Thoracic aorta (tissue), 2 donors: ENCODE measurements around the gene SPRY2. TPM values are rescaled to one million over a fixed set of nuclear protein-coding genes. Genes with fewer than 3 reads are reported as not detected.

Experiments used
- ATAC-seq: fragments of 150-250 bp; one replicate; pipeline ENCODE4 v1.8.0; 2017; ENCODE audit warnings: low read depth; ENCODE audit not compliant: insufficient number of reproducible peaks, low FRiP score
- DNase-seq: peaks from one replicate; pipeline ENCODE4 v3.0.0-alpha.2; 2020; ENCODE audit warnings: low spot score
- H3K27ac ChIP-seq, 2 donors: fragments of 200-600 bp; sonication (generic); 1 replicate in 1 of 2; 2 replicates in 1 of 2; pipeline ENCODE4 v1.5.1; 2016; ENCODE audit warnings: mild to moderate bottlenecking in 2 of 2, moderate library complexity in 2 of 2
- H3K27me3 ChIP-seq: fragments of 200-600 bp; sonication (generic); replicated peaks from 2 replicates; pipeline ENCODE4 v1.6.0; 2016; ENCODE audit warnings: mild to moderate bottlenecking; ENCODE audit not compliant: insufficient read depth
- H3K36me3 ChIP-seq: fragments of 200-600 bp; sonication (generic); one replicate; pipeline ENCODE4 v1.5.1; 2016
- H3K4me1 ChIP-seq, 2 donors: fragments of 200-600 bp; sonication (generic); 1 replicate in 1 of 2; 2 replicates in 1 of 2; pipeline versions ENCODE4 v1.5.1 to v1.6.0; 2016; ENCODE audit warnings: low read depth in 2 of 2, mild to moderate bottlenecking in 1 of 2; ENCODE audit not compliant: control insufficient read depth in 1 of 2
- H3K4me3 ChIP-seq: fragments of 200-600 bp; sonication (generic); 2 replicates; pipeline ENCODE4 v1.5.1; 2016; ENCODE audit warnings: mild to moderate bottlenecking
- H3K9me3 ChIP-seq: fragments of 200-600 bp; sonication (generic); 2 replicates; pipeline ENCODE4 v1.5.1; 2016
- total RNA-seq, 2 donors: library from RNA; depleted of rRNA; stranded (reverse); fragments of >200 nt; gene quantifications; one replicate each; pipeline versions ENCODE4 v1.1.0 to v1.2.3, GENCODE V29; 2016
- TF ChIP-seq, protein P1 (sequence below): fragments of 200-600 bp; sonication (generic); IDR thresholded peaks from one replicate; pipeline ENCODE4 v1.5.1; 2019; ENCODE audit warnings: antibody characterized with exemption

The SPRY2 gene
- total RNA-seq, 2 donors from 2014 or later: 28.2 to 49.2 TPM

DNA sequence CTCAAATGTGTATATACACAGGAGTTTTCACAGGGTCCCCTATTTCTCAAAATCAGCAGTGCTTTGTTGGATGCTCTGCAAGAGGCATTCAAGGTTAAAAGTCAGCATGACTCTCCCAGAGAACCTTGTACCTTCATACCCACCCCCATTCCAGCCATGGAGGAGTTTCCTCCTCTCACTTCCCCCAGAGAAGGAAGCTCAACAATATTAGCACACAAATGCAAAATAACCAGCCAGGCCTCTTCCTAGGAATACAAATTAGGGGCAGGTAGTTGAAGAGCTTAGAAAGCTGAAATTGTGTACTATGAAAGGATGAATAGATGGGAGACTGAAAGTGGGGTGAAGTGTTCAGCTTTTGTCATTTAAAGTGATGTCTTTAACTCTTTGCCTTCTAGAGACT lies 43.8 kb downstream of the SPRY2 start:
- DNase-seq (no peak), ATAC-seq (no peak)
- no peaks in the 10 kb centered on the region for H3K36me3 ChIP-seq
- TF ChIP-seq, protein P1, sequence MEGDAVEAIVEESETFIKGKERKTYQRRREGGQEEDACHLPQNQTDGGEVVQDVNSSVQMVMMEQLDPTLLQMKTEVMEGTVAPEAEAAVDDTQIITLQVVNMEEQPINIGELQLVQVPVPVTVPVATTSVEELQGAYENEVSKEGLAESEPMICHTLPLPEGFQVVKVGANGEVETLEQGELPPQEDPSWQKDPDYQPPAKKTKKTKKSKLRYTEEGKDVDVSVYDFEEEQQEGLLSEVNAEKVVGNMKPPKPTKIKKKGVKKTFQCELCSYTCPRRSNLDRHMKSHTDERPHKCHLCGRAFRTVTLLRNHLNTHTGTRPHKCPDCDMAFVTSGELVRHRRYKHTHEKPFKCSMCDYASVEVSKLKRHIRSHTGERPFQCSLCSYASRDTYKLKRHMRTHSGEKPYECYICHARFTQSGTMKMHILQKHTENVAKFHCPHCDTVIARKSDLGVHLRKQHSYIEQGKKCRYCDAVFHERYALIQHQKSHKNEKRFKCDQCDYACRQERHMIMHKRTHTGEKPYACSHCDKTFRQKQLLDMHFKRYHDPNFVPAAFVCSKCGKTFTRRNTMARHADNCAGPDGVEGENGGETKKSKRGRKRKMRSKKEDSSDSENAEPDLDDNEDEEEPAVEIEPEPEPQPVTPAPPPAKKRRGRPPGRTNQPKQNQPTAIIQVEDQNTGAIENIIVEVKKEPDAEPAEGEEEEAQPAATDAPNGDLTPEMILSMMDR: no peak
- H3K27me3 ChIP-seq: no peaks in the 10 kb centered on the region
- no peak overlapping the region for H3K27ac ChIP-seq
- H3K9me3 ChIP-seq: no peaks in the 10 kb centered on the region
- no peaks in the 10 kb centered on the region for H3K4me1 ChIP-seq
- H3K4me3 ChIP-seq: no peak overlapping the region

DNA sequence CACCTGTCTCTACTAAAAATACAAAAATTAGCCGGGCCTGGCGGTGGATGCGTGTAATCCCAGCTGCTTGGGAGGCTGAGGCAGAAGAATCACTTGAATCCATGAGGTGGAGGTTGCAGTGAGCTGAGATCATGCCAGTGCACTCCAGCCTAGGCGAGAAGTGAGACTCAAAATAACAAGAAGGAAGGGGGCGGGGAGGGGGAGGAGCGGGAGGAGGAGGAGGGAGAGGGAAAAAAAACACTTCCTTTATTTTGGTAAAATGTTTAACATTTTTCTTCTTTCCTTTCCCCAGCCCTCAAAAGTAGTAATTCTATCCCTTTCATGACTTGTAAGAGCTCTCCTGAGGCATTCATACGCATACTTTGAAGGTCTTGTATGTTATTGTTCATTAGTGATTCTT lies 44.3 kb downstream of the SPRY2 start:
- DNase-seq: no peak
- H3K36me3 ChIP-seq: no peaks in the 10 kb centered on the region
- no peak overlapping the region for H3K4me3 ChIP-seq
- no peak for ATAC-seq
- H3K9me3 ChIP-seq: no peaks in the 10 kb centered on the region
- H3K4me1 ChIP-seq: no peaks in the 10 kb centered on the region
- TF ChIP-seq, protein P1: no peak
- H3K27ac ChIP-seq: no peak overlapping the region
- no peaks in the 10 kb centered on the region for H3K27me3 ChIP-seq

DNA sequence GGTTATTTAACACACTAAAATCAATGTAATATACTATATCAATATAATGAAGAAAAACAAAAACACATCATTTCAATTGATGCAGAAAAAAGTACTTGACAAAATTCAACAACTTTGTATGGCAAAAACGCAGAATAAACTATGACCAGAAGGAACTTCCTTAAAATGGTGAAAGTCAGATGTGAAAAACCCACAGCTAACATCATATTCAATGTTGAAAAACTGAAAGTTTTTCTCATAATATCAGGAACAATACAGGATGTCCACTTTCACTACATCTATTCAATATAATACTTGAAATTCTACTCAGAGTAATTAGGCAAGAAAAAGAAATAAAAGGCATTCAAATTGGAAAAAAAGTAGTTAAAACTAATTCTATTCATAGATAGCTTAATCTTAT lies 50.3 kb downstream of the SPRY2 start:
- H3K9me3 ChIP-seq: no peaks in the 10 kb centered on the region
- no peak overlapping the region for H3K4me3 ChIP-seq
- H3K4me1 ChIP-seq: no peaks in the 10 kb centered on the region
- no peaks in the 10 kb centered on the region for H3K27me3 ChIP-seq
- ATAC-seq (no peak), DNase-seq (no peak)
- H3K27ac ChIP-seq: no peak overlapping the region
- TF ChIP-seq, protein P1: no peak
- H3K36me3 ChIP-seq: no peaks in the 10 kb centered on the region
